Keratinocyte (primary cell): ENCODE results near the gene GLDC.

Experiments used
- CTCF ChIP-seq, 3 experiments: IDR thresholded peaks in 1 of 3; conservative IDR thresholded peaks in 1 of 3; optimal IDR thresholded peaks in 1 of 3; 2 replicates in 2 of 3; 3 replicates in 1 of 3; pipeline versions ENCODE3 to v1.5.1; 2011; ENCODE audit warnings: low read length in 3 of 3, mild to moderate bottlenecking in 3 of 3, moderate library complexity in 2 of 3, control low read depth in 1 of 3, inconsistent platforms in 1 of 3; ENCODE audit not compliant: insufficient read depth in 2 of 3; ENCODE audit errors: extremely low read depth in 1 of 3
- EZH2 ChIP-seq: IDR thresholded peaks from one replicate; pipeline ENCODE4 v1.6.1; 2012; ENCODE audit warnings: inconsistent platforms, mild to moderate bottlenecking, low read length, moderate library complexity

GRCh38 chr9:6646293-6646636 lies 736 bp upstream of the GLDC start:
- TF ChIP-seq EZH2 (no peak), CTCF (optimal IDR thresholded peaks at IDR 0.05 in 1 of 3, IDR thresholded peaks at IDR 0.05 in 1 of 3, conservative IDR thresholded peaks at IDR 0.05 in 1 of 3; ENCODE audit: extremely low read depth in 1 of 3, insufficient read depth in 2 of 3, low read length in 3 of 3) (no peak)
